ENCODE results near the gene TPM3.

DNA sequence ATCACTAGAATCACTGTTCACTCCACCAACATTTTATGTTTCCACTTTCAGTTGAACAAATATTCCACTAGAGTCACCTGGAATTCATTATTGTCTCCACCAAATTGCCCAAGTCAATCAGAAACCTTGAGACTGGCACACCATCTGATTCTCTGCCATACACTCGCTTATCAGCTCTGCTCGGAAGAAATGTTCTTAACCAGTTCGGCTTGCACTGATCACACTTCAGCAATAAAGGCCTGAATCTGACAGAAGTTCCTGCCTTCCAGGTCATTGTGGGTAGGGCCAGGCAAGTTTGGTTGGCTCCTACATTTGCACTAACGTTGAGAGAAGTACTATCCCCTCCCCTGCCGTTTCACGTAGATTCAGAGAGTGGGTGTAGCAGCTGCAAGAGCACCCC is 10.0 kb downstream of the TPM3 start:
- no peak for TF ChIP-seq POLR2A (IDR thresholded peaks at IDR 0.05)
- TF ChIP-seq, protein P1, sequence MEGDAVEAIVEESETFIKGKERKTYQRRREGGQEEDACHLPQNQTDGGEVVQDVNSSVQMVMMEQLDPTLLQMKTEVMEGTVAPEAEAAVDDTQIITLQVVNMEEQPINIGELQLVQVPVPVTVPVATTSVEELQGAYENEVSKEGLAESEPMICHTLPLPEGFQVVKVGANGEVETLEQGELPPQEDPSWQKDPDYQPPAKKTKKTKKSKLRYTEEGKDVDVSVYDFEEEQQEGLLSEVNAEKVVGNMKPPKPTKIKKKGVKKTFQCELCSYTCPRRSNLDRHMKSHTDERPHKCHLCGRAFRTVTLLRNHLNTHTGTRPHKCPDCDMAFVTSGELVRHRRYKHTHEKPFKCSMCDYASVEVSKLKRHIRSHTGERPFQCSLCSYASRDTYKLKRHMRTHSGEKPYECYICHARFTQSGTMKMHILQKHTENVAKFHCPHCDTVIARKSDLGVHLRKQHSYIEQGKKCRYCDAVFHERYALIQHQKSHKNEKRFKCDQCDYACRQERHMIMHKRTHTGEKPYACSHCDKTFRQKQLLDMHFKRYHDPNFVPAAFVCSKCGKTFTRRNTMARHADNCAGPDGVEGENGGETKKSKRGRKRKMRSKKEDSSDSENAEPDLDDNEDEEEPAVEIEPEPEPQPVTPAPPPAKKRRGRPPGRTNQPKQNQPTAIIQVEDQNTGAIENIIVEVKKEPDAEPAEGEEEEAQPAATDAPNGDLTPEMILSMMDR (IDR thresholded peaks at IDR 0.05): no peak
- peak in 1 of 4 donors; percentile 4 for TF ChIP-seq POLR2AphosphoS5 (IDR thresholded peaks at IDR 0.05)
- no peak for TF ChIP-seq EP300 (IDR thresholded peaks at IDR 0.05)

All from sigmoid colon (tissue), 4 donors.